GM18499 (cell line): ENCODE data around the gene RXRA.

ENCODE experiments used
- ATAC-seq: cut with Tn5 transposase; IDR thresholded peaks from one replicate; pipeline ENCODE4 v1.9.1; 2021; ENCODE audit warnings: moderate number of reproducible peaks; ENCODE audit not compliant: insufficient read depth, unreplicated experiment

Gene RXRA

GRCh38 chr9:134348404-134349155 is 22.3 kb downstream of the RXRA start:
- ATAC-seq = no peak

GRCh38 chr9:134349936-134350335 is 23.7 kb downstream of the RXRA start:
- ATAC-seq = no peak

GRCh38 chr9:134350416-134350994 is 24.2 kb downstream of the RXRA start:
- ATAC-seq = no peak

GRCh38 chr9:134351606-134352176 is 25.4 kb downstream of the RXRA start:
- ATAC-seq = no peak

- ATAC-seq = no peak
Measured at GRCh38 chr9:134352247-134352933, 26.1 kb downstream of the RXRA start.

- no peak for ATAC-seq
Measured at GRCh38 chr9:134353539-134353938, 27.3 kb downstream of the RXRA start.

GRCh38 chr9:134355158-134355557 is 28.9 kb downstream of the RXRA start:
- ATAC-seq = no peak

GRCh38 chr9:134355561-134356279 is 29.5 kb downstream of the RXRA start:
- ATAC-seq = no peak

- ATAC-seq = no peak
Measured at GRCh38 chr9:134356496-134357470, 30.5 kb downstream of the RXRA start.

- no peak for ATAC-seq
Measured at GRCh38 chr9:134357631-134358025, 31.4 kb downstream of the RXRA start.

- ATAC-seq = no peak
Measured at GRCh38 chr9:134358026-134358661, 31.9 kb downstream of the RXRA start.

- ATAC-seq = no peak
Measured at GRCh38 chr9:134358662-134359319, 32.5 kb downstream of the RXRA start.

- ATAC-seq = no peak
Measured at GRCh38 chr9:134359493-134360179, 33.4 kb downstream of the RXRA start.

- ATAC-seq = no peak
Measured at GRCh38 chr9:134360180-134360759, 34.0 kb downstream of the RXRA start.

GRCh38 chr9:134360897-134361296 is 34.6 kb downstream of the RXRA start:
- ATAC-seq = no peak

- no peak for ATAC-seq
Measured at GRCh38 chr9:134361426-134361825, 35.2 kb downstream of the RXRA start.

- no peak for ATAC-seq
Measured at GRCh38 chr9:134361843-134362414, 35.7 kb downstream of the RXRA start.
